GM12878 (cell line): ENCODE measurements around the gene TM9SF4. TPM values are rescaled to one million over a fixed set of nuclear protein-coding genes. Genes with fewer than 3 reads are reported as not detected.

Experiments
- EED ChIP-seq: sonication (generic); IDR thresholded peaks from 2 replicates; pipeline ENCODE4 v1.6.1; 2016; ENCODE audit warnings: antibody characterized with exemption, low read depth
- FOXM1 ChIP-seq: IDR thresholded peaks from 2 replicates; pipeline ENCODE4 v1.6.1; 2012; ENCODE audit warnings: low read depth, mild to moderate bottlenecking, inconsistent platforms, low read length, moderate library complexity
- MYC ChIP-seq: IDR thresholded peaks from 2 replicates; pipeline ENCODE4 v1.6.1; 2011; ENCODE audit warnings: mild to moderate bottlenecking, low read length, moderate library complexity, inconsistent platforms; ENCODE audit not compliant: insufficient read depth, insufficient replicate concordance, insufficient read length, severe bottlenecking
- YY1 ChIP-seq: IDR thresholded peaks from 2 replicates; pipeline ENCODE4 v1.6.1; 2011; ENCODE audit warnings: low read depth, mild to moderate bottlenecking, low read length
- ZNF384 ChIP-seq: IDR thresholded peaks from 2 replicates; pipeline ENCODE4 v1.6.1; 2012; ENCODE audit warnings: low read depth, mild to moderate bottlenecking, low read length, improper control_type of control experiment, borderline replicate concordance
- polyA plus RNA-seq, 11 experiments: library from polyadenylated mRNA; depleted of rRNA in 4 of 11; unstranded in 6 of 11; stranded (reverse) in 5 of 11; fragments of >200 nt; fragmentation: Nextera tagmentation in 4 of 11; fragmentation: Illumina TruSeq in 1 of 11; extraction: Ambion mirVana in 4 of 11; extraction: Trizol in 1 of 11; gene quantifications; 1 replicate in 1 of 11; 2 replicates in 10 of 11; pipeline versions ENCODE4 v1.2.1 to v1.2.3, GENCODE V29; 2011 to 2016; ENCODE audit warnings: inconsistent platforms in 2 of 11, missing spikeins in 2 of 11, low read depth in 1 of 11
- total RNA-seq, 4 experiments: library from RNA; depleted of rRNA in 3 of 4; stranded (reverse); fragments of >200 nt in 3 of 4; fragmentation: Illumina TruSeq in 1 of 4; extraction: Trizol in 1 of 4; gene quantifications; 2 replicates each; pipeline versions ENCODE4 v1.2.1 to v1.2.3, GENCODE V29; 2013 to 2021
- TF ChIP-seq, protein P1 (sequence below): fragments of 450-650 bp; formaldehyde crosslinking; IDR thresholded peaks from 2 replicates; pipeline ENCODE4 v1.4.0; 2022; ENCODE audit warnings: mild to moderate bottlenecking, moderate library complexity
- TF ChIP-seq, protein P2 (sequence below): IDR thresholded peaks from 2 replicates; pipeline ENCODE4 v1.6.1; 2011; ENCODE audit warnings: low read depth, low read length, improper control_type of control experiment, borderline replicate concordance
- TF ChIP-seq, protein P3 (sequence below): fragments of 450-650 bp; IDR thresholded peaks from 2 replicates; pipeline ENCODE4 v1.6.1; 2017; ENCODE audit warnings: borderline replicate concordance

Gene TM9SF4
- total and polyA plus RNA-seq, 10 of the 15 experiments (the other 5 are each of a cell fraction or from before 2014, with no cell fraction given): 8.5 to 47.8 (median 24.3) TPM

GRCh38 chr20:32083469-32083868 is 26.0 kb upstream of the TM9SF4 start (continued):
- no peak for TF ChIP-seq EED
- TF ChIP-seq YY1: no peak
- TF ChIP-seq FOXM1: no peak
- TF ChIP-seq, protein P1, sequence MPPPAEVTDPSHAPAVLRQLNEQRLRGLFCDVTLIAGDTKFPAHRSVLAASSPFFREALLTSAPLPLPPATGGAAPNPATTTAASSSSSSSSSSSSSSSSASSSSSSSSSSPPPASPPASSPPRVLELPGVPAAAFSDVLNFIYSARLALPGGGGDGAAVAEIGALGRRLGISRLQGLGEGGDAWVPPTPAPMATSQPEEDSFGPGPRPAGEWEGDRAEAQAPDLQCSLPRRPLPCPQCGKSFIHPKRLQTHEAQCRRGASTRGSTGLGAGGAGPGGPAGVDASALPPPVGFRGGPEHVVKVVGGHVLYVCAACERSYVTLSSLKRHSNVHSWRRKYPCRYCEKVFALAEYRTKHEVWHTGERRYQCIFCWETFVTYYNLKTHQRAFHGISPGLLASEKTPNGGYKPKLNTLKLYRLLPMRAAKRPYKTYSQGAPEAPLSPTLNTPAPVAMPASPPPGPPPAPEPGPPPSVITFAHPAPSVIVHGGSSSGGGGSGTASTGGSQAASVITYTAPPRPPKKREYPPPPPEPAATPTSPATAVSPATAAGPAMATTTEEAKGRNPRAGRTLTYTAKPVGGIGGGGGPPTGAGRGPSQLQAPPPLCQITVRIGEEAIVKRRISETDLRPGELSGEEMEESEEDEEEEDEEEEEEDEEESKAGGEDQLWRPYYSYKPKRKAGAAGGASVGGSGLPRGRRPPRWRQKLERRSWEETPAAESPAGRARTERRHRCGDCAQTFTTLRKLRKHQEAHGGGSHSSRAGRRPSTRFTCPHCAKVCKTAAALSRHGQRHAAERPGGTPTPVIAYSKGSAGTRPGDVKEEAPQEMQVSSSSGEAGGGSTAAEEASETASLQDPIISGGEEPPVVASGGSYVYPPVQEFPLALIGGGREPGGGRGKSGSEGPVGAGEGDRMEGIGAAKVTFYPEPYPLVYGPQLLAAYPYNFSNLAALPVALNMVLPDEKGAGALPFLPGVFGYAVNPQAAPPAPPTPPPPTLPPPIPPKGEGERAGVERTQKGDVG (CRISPR knock-in tag): no peak
- no peak for TF ChIP-seq MYC
- TF ChIP-seq, protein P2, sequence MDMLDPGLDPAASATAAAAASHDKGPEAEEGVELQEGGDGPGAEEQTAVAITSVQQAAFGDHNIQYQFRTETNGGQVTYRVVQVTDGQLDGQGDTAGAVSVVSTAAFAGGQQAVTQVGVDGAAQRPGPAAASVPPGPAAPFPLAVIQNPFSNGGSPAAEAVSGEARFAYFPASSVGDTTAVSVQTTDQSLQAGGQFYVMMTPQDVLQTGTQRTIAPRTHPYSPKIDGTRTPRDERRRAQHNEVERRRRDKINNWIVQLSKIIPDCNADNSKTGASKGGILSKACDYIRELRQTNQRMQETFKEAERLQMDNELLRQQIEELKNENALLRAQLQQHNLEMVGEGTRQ: no peak
- no peak for TF ChIP-seq ZNF384
- TF ChIP-seq, protein P3, sequence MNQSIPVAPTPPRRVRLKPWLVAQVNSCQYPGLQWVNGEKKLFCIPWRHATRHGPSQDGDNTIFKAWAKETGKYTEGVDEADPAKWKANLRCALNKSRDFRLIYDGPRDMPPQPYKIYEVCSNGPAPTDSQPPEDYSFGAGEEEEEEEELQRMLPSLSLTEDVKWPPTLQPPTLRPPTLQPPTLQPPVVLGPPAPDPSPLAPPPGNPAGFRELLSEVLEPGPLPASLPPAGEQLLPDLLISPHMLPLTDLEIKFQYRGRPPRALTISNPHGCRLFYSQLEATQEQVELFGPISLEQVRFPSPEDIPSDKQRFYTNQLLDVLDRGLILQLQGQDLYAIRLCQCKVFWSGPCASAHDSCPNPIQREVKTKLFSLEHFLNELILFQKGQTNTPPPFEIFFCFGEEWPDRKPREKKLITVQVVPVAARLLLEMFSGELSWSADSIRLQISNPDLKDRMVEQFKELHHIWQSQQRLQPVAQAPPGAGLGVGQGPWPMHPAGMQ: no peak
